ENCODE measurements around the gene NME3.

The NME3 gene

GRCh38 chr16:1779741-1780676 is 8.7 kb upstream of the NME3 start:
- DNase-seq, result no peak

GRCh38 chr16:1779234-1779701 is 7.9 kb upstream of the NME3 start:
- no peak for DNase-seq

GRCh38 chr16:1778200-1779179 is 7.1 kb upstream of the NME3 start:
- no peak for DNase-seq

GRCh38 chr16:1777375-1778199 is 6.2 kb upstream of the NME3 start:
- no peak for DNase-seq

GRCh38 chr16:1776991-1777374 is 5.6 kb upstream of the NME3 start:
- DNase-seq, result no peak

- DNase-seq, result no peak
Observed at GRCh38 chr16:1776672-1776955, 5.3 kb upstream of the NME3 start.

GRCh38 chr16:1775846-1776671 is 4.7 kb upstream of the NME3 start:
- no peak for DNase-seq

GRCh38 chr16:1775006-1775845 is 3.9 kb upstream of the NME3 start:
- no peak for DNase-seq

GRCh38 chr16:1774448-1774780 is 3.1 kb upstream of the NME3 start:
- DNase-seq, result no peak

GRCh38 chr16:1773703-1774447 is 2.5 kb upstream of the NME3 start:
- no peak for DNase-seq

GRCh38 chr16:1772908-1773702 is 1.8 kb upstream of the NME3 start, which contains the start of gene MRPS34:
Gene MRPS34 (minus strand): TSS chr16:1773134. CDS start chr16:1773119, 15 bp downstream.
- DNase-seq, result peak; percentile 75

- peak; percentile 18 for DNase-seq
Observed at GRCh38 chr16:1772362-1772907, 1.1 kb upstream of the NME3 start, which contains the start of gene EME2. Gene EME2 (plus strand): TSS chr16:1772810. CDS start chr16:1773228, 418 bp downstream.

GRCh38 chr16:1771864-1772361 is 570 bp upstream of the NME3 start:
- no peak for DNase-seq

GRCh38 chr16:1770328-1771187 is 785 bp downstream of the NME3 start:
- peak; percentile 94 for DNase-seq

- DNase-seq, result no peak
Observed at GRCh38 chr16:1769402-1770300, 1.7 kb downstream of the NME3 start.

GRCh38 chr16:1768767-1769401 is 2.5 kb downstream of the NME3 start:
- DNase-seq, result no peak

All from NCI-H2029 (cell line).